Activated CD4-positive, CD25-positive, alpha-beta regulatory T cell treated with anti-CD3 and anti-CD28 coated beads, Interleukin-2, amount 50 U/mL, for 16 hours (primary cell): ENCODE measurements around the gene ERVH48-1.
"Not testable (repeated sequence)": the region's sequence is repeated elsewhere in the genome, so short reads cannot be mapped to it uniquely, and the experiment has no call there.

Source experiments
- DNase-seq: peaks from one replicate; pipeline ENCODE4 v3.0.0-alpha.2; 2020; ENCODE audit warnings: low read depth, low spot score

ERVH48-1 gene

DNA sequence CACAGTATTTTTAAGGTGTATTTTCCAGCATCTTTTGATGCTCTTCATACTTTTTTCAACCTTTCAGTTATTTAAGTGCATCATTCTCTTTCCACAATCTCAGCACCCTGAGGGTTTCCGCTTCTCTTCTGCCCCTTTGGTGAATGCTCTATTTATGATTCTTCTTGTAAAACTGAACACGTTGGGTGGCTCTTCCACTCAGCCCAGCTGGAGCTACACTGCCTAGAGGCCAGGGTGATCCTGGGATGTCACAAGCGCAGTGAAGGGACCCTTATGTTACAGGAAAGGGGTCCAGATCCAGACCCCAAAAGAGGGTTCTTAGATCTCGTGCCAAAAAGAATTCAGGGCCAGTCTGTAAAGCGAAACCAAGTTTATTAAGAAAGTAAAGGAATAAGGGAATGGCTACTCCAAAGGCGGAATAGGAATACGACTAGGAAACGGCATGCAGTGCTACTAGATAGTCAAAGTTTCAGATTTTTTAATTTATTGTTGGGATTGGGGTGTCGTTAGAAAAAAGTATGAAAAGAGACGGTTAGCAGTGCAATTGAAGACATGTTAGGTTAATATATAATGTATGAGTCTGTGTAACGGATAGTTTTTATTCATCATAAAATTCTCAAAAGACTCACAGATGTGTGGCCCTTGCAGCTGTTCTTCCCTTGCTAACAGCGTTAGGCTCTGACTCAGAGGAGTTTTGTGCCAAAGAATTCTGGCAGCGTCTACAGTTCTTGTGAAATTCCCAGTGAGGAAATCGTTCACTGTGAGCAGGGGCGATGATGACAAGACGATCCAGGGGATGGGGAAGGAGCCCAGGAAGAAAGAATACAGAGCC, 14.4 kb upstream of the ERVH48-1 start:
- DNase-seq, result no peak

DNA sequence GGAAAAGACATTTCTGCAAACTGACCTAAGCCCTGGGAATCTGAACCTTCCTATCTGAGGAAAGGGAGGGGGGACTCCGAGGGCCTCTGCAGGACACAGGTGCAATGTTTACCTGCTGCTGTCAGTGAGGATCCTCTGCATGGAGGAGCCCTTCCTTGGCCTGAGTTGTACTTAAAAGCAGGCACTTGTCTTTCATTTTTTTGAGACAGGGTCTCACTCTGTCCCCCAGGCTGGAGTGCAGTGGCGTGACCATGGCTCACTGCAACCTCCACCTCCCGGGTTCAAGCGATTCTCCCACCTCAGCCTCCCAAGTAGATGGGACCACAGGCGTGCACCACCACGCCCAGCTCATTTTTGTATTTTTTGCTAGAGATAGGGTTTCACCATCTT, 13.2 kb upstream of the ERVH48-1 start:
- not testable (repeated sequence) for DNase-seq

DNA sequence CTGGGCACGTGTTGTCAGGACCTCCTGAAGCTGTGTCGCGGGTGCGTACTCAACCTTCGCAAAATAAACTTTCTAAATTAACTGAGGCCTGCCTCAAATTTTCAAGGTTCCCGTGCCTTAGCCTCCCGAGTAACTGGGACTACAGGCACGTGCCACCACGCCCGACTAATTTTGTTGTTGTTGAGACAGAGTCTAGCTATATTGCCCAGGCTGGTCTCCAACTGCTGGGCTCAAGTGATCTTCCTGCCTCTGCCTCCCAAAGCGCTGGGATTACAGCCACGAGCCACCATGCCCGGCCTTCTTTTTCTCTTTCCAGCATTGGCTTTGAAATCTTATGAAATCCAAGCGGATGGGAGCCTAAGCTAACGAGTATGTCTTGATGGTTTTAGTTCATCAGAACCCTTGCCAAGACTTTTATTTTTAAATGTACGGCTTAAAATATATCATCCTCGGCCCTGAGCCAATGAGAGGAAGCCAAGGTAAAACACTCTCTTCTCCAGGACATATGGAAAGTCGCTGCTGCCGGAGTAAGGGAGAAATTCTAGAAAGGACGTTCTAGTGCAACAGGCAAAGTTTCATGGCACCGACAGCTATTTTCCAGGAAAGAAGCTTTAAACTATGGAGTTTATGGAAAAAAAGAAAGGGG, 12.7 kb upstream of the ERVH48-1 start:
- DNase-seq, result no peak

DNA sequence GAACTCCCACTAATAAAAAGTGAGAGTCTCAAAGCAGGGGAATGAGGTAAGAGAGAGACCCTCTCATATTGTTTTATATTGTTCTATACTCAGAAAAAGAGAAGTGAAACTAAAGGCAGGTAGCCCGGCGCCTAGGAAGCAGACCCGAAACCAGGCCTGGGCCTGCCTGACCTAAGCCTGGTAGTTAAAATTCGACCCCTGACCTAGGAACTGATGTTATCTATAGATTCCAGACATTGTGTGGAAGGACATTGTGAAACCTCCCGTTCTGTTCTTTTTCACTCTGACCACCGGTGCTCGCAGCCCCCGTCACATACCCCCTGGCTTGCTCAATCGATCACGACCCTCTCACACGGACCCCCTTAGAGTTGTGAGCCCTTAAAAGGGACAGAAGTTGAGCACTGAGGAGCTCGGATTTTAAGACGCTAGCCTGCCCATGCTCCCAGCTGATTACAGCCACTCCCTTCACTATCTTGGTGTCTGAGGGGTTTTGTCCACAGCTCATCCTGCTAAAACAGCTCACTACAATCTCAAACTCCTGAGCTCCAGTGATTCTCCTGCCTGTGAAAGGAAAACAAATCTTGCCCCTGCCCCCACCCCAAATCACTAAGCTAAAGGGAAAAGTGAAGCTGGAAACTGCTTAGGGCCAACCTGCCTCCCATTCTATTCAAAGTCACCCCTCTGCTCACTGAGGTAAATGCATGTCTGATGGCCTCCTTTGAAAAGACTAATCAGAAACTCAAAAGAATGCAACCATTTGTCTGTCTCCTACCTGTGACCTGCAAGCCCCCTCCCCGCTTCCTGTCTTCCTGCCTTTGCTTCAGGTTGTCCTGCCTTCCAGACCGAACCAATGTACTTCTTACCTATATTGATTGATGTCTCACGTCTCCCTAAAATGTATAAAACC, 11.9 kb upstream of the ERVH48-1 start:
- not testable (repeated sequence) for DNase-seq

DNA sequence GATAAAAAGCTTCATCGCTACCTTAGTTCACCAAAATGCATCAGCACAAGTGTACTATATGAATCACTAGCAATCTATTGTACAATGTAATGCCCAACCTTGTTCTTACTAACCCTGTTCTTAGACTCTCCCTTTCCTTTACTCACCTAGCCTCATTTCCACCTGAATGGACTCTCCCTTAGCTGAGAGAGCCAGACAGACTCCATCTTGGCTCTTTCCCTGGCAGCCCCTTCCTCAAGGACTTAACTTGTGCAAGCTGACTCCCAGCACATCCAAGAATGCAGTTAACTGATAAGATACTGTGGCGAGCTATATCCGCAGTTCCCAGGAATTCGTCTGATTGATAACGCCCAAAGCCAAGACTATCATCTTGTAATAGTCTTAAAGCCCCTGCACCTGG, 10.9 kb upstream of the ERVH48-1 start:
- DNase-seq, result not testable (repeated sequence)

DNA sequence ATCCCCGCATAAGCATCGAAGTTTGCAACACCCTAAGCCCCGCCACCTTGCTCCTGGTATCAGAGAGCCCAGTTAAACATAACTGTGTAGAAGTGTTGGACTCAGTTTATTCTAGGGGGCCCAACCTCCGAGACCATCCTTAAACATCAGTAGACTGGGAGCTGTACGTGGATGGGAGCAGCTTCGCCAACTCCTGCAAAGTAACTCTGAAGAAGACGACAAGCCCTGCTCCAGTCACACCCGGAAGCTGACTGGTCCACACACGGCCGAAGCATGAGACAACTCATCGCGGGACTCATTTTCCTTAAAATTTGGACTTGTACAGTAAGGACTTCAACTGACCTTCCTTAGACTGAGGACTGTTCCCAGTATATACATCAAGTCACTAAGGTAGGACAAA, 8.5 kb upstream of the ERVH48-1 start:
- DNase-seq, result not testable (repeated sequence)

DNA sequence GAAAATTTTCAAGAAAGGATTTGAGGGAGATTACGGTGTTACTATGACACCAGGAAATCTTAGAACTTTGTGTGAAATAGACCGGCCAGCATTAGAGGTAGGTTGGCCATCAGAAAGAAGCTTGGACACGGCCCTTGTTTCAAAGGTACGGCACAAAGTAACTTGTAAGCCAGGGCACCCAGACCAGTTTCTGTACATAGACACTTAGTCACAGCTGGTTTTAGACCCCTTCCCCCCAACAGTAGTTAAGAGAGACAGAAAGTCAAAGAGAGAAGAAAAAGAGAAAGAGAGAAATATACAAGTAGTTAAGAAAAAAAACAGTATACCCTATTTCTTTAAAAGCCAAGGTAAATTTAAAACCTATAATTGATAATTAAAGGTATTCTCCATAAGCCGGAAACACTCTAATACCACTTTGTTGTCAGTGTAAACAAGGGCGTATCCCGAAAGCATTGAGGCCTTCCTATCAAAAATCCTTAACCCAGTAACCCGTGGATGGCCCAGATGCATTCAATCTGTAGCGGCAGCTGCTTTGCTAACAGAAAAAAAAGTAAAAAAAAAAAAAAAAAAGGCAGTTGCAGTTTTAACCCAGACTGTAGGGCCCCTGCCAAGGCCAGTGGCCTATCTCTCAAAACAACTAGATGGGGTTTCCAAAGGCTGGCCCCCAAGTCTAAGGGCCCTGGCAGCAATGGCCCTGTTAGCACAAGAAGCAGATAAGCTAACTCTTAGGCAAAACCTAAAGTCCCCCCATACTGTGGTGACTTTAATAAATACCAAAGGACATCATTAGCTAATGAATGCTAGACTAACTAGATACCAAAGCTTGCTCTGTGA, 7.9 kb upstream of the ERVH48-1 start:
- not testable (repeated sequence) for DNase-seq

DNA sequence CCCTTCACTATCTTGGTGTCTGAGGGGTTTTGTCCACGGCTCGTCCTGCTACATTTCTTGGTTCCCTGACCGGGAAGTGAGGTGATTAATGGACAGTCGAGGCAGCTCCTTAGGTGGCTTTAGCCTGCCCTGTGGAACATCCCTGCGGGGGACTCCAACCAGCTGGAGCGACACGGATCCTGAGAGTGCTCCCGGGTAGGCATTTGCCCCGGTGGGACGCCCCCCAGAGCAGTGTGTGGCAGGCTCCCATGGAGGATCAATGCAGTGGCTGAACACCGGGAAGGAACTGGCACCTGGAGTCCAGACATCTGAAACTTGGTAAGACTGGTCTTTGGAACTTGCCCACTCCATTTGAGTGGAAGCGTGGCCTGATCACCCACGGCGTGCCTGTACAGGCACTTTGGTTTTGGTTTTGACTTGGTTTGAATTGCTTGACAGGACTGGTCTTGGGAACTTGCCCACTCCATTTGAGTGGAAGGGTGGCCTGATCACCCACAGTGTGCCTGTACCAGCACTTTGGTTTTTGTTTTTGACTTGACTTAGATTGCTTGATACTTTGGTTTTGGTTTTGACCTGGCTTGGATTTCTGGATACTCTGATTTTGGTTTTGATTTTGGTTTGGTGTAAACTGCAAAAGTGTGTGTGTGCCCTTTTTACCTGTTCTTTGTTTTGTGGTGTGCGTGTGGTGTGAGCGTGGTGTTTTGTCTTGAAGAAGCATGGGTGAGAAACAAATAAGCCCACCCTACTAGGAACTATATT, 7.1 kb upstream of the ERVH48-1 start:
- not testable (repeated sequence) for DNase-seq

DNA sequence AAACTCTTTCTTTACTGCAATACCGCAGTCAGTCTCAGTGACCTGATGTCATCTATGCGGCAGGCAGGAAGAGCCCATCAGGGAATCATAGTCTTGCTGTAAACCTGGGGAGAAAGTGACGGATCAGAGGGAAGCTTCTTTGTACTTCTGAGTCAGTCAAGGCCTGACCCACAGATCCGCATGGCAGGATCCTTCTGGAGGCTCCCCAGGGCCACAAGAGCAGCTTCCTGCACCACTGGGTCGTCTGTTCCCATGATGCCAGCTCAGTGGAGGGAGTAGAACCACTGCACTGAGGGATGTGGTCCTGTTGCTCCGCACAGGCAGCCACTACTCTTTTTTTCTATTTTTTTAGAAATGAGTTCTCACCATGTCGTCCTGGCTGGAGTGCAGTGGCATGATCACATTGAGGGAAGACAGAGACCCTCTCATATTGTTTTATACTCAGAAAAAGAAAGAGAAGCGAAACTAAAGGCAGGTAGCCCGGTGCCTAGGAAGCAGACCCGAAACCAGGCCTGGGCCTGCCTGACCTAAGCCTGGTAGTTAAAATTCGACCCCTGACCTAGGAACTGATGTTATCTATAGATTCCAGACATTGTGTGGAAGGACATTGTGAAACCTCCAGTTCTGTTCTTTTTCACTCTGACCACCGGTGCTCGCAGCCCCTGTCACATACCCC, 6.3 kb upstream of the ERVH48-1 start:
- no peak for DNase-seq

DNA sequence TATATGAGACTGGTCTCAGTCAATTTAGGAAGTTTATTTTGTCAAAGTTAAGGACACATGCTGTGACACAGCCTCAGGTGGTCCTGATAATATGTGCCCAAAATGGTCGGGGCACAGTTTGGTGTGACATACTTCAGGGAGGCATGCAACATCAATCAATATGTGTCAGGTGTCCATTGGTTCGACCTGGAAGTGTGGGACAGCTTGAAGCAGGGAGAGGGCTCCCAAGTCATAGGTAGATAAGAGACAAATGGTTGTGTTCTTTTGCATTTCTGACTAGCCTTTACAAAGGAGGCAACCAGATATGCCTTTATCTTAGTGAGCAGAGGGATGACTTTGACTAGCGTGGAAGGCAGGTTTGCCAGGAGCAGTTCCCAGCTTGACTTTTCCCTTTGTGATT, 4.5 kb upstream of the ERVH48-1 start:
- no peak for DNase-seq

DNA sequence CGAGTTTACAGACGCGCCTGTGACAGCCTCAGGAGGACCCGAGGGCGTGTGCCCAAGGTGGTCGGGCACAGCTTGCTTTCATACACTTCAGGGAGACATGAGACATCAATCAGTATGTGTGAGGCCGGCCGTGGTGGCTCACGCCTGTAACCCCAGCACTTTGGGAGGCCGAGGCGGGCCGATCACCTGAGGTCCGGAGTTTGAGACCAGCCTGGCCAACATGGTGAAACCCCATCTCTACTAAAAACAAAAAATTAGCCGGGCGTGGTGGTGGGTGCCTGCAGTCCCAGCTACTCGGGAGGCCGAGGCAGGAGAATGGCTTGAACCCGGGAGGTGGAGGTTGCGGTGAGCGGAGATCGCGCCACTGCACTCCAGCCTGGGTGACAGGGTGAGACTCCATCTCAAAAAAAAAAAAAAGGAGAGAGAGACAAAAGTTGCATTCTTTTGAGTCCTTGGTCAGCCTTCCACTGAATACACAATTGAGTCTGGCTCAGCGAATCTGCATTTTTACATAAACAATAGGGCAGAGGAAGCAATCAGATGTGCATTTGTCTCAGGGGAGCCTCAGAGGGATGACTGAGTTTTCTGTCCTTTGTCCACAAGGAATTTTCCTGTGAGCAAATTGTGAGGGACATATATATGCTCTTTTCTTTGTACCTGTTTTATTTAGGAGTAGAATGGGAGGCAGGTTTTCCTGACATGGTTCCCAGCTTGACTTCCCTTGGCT, 2.2 kb upstream of the ERVH48-1 start:
- DNase-seq, result not testable (repeated sequence)

DNA sequence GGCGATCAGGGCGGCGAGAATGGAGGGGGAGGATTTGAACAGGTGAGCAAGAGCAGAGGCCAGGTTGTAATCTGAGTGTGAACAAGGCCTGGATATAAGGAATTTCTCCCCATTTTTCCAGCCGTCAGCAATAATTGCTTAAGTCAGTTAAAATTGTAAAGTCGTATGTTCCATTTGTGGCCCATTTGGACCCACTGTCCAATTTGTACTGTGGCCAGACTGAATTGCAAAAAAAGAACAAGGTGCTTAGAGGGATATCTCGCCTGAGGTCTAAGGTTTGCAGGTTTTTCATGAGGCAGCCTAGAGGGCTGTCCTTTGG, 1.0 kb downstream of the ERVH48-1 start:
- no peak for DNase-seq

DNA sequence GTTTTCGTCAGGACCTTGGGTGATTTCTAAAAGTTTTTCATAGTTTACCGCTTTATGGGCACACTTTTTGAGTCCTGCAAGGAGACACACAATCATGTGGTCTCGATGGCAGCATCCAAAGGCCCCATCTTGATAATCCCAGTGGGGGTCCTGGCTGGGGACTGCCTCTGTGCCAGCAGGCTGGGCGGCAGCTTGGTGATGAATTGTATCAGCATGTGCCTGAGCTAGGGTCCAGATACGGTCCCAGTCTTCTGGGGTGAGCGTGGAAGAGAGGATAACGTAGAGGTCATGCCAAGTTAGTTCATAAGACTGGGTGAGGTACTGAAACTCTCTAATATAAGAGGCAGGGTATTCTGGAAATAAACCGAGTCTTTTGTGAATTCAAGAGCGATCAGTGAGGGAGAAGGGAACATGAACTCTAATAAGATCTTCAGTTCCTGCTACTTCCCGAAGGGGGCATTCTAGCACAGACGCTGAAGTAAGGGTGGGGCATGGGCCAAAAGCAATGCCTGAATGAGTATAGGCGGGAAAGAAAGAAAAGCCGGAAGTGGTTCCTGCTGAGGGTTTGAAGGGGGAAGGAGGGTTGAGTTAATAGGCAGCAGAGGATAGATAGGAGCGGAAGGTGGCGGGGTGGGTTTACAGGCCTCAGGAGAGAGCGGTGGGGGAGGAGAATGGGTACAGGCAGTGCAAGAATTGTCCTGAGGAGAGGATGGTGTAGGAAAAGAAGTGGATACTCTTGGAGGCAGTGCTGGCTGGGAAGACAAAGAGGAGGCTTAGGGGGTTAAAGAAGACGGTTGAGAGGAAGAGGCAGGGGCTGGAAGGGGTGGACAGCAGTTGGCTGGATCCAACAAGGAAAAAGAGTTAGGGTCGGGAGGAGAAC, 1.6 kb downstream of the ERVH48-1 start:
- DNase-seq, result peak; percentile 34

DNA sequence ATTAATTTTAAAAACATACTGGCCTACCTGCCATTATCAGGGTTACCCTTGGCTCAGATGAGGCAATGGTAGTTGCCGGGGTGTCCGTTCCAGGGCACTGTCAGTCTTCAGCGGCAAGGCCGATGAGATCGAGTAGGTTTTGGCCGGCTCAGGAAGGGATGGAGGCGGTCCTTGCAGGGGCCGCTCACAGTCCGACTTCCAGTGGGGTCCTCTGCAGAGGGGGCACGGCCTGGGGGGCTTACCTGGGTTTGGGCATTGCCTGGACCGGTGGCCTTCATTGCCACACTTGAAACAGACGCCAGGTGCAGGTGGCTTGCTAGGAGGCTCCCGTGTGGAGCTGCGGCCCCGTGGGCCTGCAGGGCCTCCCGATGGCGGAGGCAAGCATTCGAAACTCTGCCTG, 2.5 kb downstream of the ERVH48-1 start:
- DNase-seq, result no peak

DNA sequence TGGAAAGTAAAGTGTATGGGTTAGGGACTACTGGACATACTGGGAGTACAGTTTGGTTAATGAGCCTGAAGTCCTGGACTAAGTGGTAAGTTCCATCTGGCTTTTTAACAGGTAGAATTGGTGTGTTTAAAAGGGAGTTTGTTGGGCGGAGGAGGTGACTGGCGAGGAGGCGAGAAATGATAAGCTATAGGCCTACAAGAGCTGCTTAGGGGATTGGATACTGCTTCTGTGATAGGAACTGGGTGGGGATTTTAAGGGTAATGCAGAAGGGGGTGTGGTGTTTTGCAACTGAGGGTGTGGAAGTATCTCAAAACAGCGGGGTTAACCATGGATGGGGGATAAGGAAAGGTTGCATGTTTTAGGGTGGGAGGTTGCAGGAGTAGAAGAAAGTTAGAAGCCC, 3.5 kb downstream of the ERVH48-1 start:
- no peak for DNase-seq

DNA sequence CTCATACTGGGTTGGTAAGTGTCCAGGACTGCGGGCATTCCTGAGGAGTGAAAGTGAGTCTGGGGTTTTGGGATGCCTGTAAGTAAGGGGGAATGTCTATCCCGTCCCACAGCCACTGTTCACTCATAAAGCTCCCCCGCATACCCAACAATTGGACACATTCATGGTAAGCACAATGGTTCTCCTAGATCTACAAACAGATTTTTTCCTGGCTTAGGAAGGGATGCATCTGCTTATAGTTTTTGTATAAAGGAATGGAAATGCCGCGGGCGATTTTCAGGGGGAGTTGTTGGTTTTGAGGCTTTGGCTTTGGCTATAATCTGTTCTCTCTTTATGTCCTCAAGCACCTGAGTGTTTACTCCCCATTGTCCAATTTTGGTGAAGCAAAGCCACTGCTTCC, 7.1 kb downstream of the ERVH48-1 start:
- DNase-seq, result no peak

DNA sequence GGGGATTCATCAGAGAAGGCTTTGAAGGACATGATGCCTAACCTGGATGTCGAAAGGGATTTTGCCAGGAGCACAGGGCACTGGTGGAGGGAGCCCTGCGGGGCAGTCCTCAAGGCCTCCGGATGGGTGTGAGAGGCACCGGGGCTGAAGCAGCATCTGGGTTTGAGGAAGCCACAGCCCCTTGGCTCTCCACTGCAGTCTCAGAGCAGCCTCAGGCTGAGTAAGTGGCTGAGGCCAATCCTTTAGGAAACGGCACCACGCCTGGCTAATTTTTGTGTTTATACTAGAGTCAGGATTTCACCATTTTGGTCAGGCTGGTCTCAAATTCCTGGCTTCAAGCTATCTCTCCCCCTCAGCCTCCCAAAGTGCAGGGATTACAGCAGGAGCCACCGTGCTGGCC, 12.0 kb downstream of the ERVH48-1 start:
- no peak for DNase-seq

DNA sequence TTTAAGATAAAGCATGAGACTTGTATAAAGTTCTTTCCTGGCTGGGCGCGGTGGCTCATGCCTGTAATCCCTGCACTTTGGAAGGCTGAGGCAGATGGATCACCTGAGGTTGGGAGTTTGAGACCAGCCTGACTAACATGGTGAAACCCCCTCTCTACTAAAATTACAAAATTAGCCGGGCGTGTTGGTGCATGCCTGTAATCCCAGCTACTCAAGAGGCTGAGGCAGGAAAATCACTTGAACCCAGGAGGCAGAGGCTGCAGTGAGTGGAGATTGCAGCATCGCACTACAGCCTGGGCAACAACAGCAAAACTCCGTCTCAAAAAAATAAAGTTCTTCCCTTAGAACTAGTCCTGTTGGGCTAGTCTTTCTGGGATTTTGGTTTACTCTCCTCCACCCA, 13.5 kb downstream of the ERVH48-1 start:
- DNase-seq, result not testable (repeated sequence)
